D721Med (cell line): ENCODE results near the gene SERPINF2.

ENCODE experiments used
- DNase-seq: peaks from one replicate; pipeline ENCODE4 v3.0.0; 2011; ENCODE audit warnings: low spot score; ENCODE audit not compliant: insufficient read length
- FAIRE-seq: peaks from 2 replicates; lab custom pipeline; 2011; peaks lifted over from hg19 to GRCh38; lab: Jason Lieb, UNC
- TF ChIP-seq, protein P1 (sequence below): IDR thresholded peaks from 2 replicates; pipeline ENCODE4 v1.5.1; 2012; ENCODE audit warnings: mild to moderate bottlenecking, control low read depth; ENCODE audit not compliant: insufficient read depth; ENCODE audit errors: missing control alignments

Gene SERPINF2

GRCh38 chr17:1725642-1726511 lies 16.8 kb upstream of the SERPINF2 start:
- TF ChIP-seq, protein P1, sequence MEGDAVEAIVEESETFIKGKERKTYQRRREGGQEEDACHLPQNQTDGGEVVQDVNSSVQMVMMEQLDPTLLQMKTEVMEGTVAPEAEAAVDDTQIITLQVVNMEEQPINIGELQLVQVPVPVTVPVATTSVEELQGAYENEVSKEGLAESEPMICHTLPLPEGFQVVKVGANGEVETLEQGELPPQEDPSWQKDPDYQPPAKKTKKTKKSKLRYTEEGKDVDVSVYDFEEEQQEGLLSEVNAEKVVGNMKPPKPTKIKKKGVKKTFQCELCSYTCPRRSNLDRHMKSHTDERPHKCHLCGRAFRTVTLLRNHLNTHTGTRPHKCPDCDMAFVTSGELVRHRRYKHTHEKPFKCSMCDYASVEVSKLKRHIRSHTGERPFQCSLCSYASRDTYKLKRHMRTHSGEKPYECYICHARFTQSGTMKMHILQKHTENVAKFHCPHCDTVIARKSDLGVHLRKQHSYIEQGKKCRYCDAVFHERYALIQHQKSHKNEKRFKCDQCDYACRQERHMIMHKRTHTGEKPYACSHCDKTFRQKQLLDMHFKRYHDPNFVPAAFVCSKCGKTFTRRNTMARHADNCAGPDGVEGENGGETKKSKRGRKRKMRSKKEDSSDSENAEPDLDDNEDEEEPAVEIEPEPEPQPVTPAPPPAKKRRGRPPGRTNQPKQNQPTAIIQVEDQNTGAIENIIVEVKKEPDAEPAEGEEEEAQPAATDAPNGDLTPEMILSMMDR = no peak
- DNase-seq (no peak), FAIRE-seq (no peak)

- TF ChIP-seq, protein P1 = no peak
- FAIRE-seq = no peak
- DNase-seq = no peak
Measured at GRCh38 chr17:1726626-1727257, 15.9 kb upstream of the SERPINF2 start.

DNA sequence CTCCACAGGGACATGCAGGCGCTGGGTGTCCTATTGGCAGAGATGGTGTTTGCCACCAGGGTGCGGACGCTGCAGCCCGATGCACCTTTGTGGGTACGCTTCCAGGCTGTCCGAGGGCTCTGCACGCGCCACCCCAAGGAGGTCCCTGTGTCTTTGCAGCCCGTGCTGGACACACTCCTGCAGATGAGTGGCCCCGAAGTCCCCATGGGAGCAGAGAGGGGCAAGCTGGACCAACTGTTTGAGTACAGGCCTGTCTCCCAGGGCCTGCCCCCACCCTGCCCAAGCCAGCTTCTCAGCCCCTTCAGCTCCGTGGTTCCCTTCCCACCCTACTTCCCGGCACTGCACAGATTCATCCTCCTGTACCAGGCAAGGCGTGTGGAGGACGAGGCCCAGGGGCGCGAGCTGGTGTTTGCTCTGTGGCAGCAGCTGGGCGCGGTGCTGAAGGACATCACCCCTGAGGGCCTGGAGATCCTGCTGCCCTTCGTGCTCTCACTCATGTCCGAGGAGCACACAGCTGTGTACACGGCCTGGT lies 15.3 kb upstream of the SERPINF2 start:
- FAIRE-seq = no peak
- TF ChIP-seq, protein P1 = no peak
- DNase-seq = no peak

- FAIRE-seq = no peak
- TF ChIP-seq, protein P1 = no peak
- DNase-seq = no peak
Measured at GRCh38 chr17:1727876-1728630, 14.6 kb upstream of the SERPINF2 start.

DNA sequence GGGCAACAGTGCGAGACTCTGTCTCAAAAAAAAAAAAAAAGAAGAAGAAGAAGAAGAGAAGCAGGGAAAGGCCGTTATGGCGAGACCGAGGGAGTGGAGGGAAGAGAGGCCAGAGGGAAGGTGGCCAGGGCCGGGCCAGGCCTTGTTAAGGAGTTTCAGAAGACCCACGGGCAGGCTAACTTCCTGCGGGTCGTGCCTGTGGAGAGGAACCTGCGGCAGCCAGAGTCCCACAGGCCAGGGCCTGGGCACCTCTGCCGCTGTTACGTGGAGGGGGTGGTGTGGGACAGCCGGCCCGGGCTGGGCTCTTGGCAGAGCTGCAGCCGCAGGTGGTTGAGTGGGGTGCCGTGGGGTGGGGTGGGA lies 12.7 kb upstream of the SERPINF2 start:
- TF ChIP-seq, protein P1 = no peak
- DNase-seq (no peak), FAIRE-seq (no peak)

- FAIRE-seq = no peak
Measured at GRCh38 chr17:1730326-1731193, 12.1 kb upstream of the SERPINF2 start.

More at GRCh38 chr17:1730326-1731193, 12.1 kb upstream of the SERPINF2 start:
- TF ChIP-seq, protein P1 = no peak
- no peak for DNase-seq
